H1 (cell line): Measurements from ENCODE around the gene SLC23A2. TPM values are rescaled to one million over a fixed set of nuclear protein-coding genes. Genes with fewer than 3 reads are reported as not detected.

Experiments
- CTCF ChIA-PET: fragments of 300-600 bp; sonication (Branson Sonifier 250); formaldehyde crosslinking; loops from one replicate; lab custom pipeline; 2021; ENCODE audit not compliant: partially characterized antibody; lab: Charles Lee
- POLR2A ChIA-PET: fragments of 300-600 bp; sonication (Branson Sonifier 250); formaldehyde crosslinking; loops from one replicate; lab custom pipeline; 2021; ENCODE audit warnings: inconsistent platforms; ENCODE audit not compliant: partially characterized antibody; lab: Charles Lee
- DNase-seq, 2 experiments: peaks; one replicate each; pipeline versions ENCODE4 v3.0.0 to v3.0.0-alpha.2; 2010 to 2022; ENCODE audit warnings: low spot score in 2 of 2, low read depth in 1 of 2, mixed read lengths in 1 of 2
- FAIRE-seq: peaks from 2 replicates; lab custom pipeline; 2011; peaks lifted over from hg19 to GRCh38; lab: Jason Lieb, UNC
- H2AFZ ChIP-seq: 2 replicates; pipeline ENCODE4 v1.8.1; 2012; ENCODE audit warnings: low read length, inconsistent platforms
- H2AK5ac ChIP-seq: 2 replicates; pipeline ENCODE4 v1.6.1; 2013; ENCODE audit warnings: low read depth, low read length
- H2BK120ac ChIP-seq: replicated peaks from 2 replicates; pipeline ENCODE3; 2013; ENCODE audit warnings: low read depth, low read length, inconsistent platforms
- H2BK12ac ChIP-seq: 2 replicates; pipeline ENCODE4 v1.6.1; 2013; ENCODE audit warnings: low read depth, low read length
- H2BK15ac ChIP-seq: 2 replicates; pipeline ENCODE4 v1.6.1; 2013; ENCODE audit warnings: low read length
- H2BK20ac ChIP-seq: 2 replicates; pipeline ENCODE4 v1.6.1; 2013; ENCODE audit warnings: low read length
- H2BK5ac ChIP-seq: 2 replicates; pipeline ENCODE4 v1.6.1; 2013; ENCODE audit warnings: low read depth, low read length
- H3K14ac ChIP-seq: 2 replicates; pipeline ENCODE4 v1.6.1; 2013; ENCODE audit warnings: inconsistent platforms; ENCODE audit not compliant: insufficient read length
- H3K18ac ChIP-seq: 2 replicates; pipeline ENCODE4 v1.6.1; 2013; ENCODE audit warnings: low read length; ENCODE audit errors: extremely low read depth
- H3K23ac ChIP-seq: 2 replicates; pipeline ENCODE4 v1.6.1; 2013; ENCODE audit warnings: inconsistent platforms; ENCODE audit not compliant: insufficient read length
- H3K23me2 ChIP-seq: 2 replicates; pipeline ENCODE4 v1.6.1; 2013; ENCODE audit warnings: low read depth, low read length
- H3K27ac ChIP-seq: 2 replicates; pipeline ENCODE4 v1.6.1; 2011; ENCODE audit warnings: low read depth, low read length, inconsistent platforms
- H3K27me3 ChIP-seq, 4 experiments: replicated peaks in 1 of 4; 1 replicate in 1 of 4; 2 replicates in 3 of 4; pipeline versions ENCODE4 v1.6.1 to v1.8.1; 2011 to 2013; ENCODE audit warnings: low read length in 3 of 4, mild to moderate bottlenecking in 3 of 4, inconsistent platforms in 2 of 4, mixed read lengths in 2 of 4, moderate library complexity in 1 of 4; ENCODE audit not compliant: control insufficient read depth in 3 of 4, insufficient read depth in 3 of 4; ENCODE audit errors: extremely low read depth in 1 of 4
- H3K36me3 ChIP-seq, 4 experiments: 2 replicates each; pipeline versions ENCODE4 v1.6.1 to v1.8.1; 2011 to 2013; ENCODE audit warnings: mild to moderate bottlenecking in 4 of 4, low read length in 3 of 4, moderate library complexity in 2 of 4, control low read depth in 1 of 4, inconsistent platforms in 1 of 4; ENCODE audit not compliant: insufficient read depth in 4 of 4, control insufficient read depth in 2 of 4
- H3K4ac ChIP-seq: replicated peaks from 2 replicates; pipeline ENCODE3; 2013; ENCODE audit warnings: low read length, low read depth, mixed read lengths, inconsistent platforms; ENCODE audit not compliant: insufficient read length
- H3K4me1 ChIP-seq, 4 experiments: replicated peaks in 1 of 4; 1 replicate in 1 of 4; 2 replicates in 3 of 4; pipeline versions ENCODE4 v1.6.1 to v1.8.1; 2011 to 2013; ENCODE audit warnings: low read length in 3 of 4, inconsistent platforms in 2 of 4, mixed read lengths in 1 of 4; ENCODE audit not compliant: insufficient read depth in 4 of 4, control insufficient read depth in 3 of 4
- H3K4me2 ChIP-seq, 2 experiments: 2 replicates each; pipeline versions ENCODE4 v1.6.1 to v1.8.1; 2011 to 2013; ENCODE audit warnings: low read depth in 2 of 2, low read length in 2 of 2, control low read depth in 1 of 2, inconsistent platforms in 1 of 2, mild to moderate bottlenecking in 1 of 2; ENCODE audit not compliant: insufficient read depth in 1 of 2
- H3K4me3 ChIP-seq, 4 experiments: fragments of 200-600, 300-600 bp in 1 of 4; sonication (generic), shearing (Covaris generic), sonication (Bioruptor Twin) in 1 of 4; 2 replicates each; pipeline versions ENCODE4 v1.5.1 to v1.8.1; 2011 to 2016; ENCODE audit warnings: low read length in 4 of 4, low read depth in 3 of 4, control low read depth in 2 of 4, inconsistent platforms in 2 of 4, mild to moderate bottlenecking in 2 of 4, mixed read lengths in 1 of 4, moderate library complexity in 1 of 4; ENCODE audit not compliant: insufficient read depth in 2 of 4; ENCODE audit errors: extremely low read depth in 1 of 4
- H3K56ac ChIP-seq: replicated peaks from 2 replicates; pipeline ENCODE3; 2013; ENCODE audit warnings: low read depth, mild to moderate bottlenecking, mixed read lengths, low read length, inconsistent platforms; ENCODE audit not compliant: insufficient read length
- H3K79me1 ChIP-seq: 2 replicates; pipeline ENCODE4 v1.6.1; 2013; ENCODE audit warnings: low read depth, low read length, control low read depth
- H3K79me2 ChIP-seq, 2 experiments: 2 replicates each; pipeline versions ENCODE4 v1.6.1 to v1.8.1; 2012 to 2013; ENCODE audit warnings: low read length in 2 of 2, mild to moderate bottlenecking in 2 of 2, inconsistent platforms in 1 of 2; ENCODE audit not compliant: insufficient read depth in 2 of 2, control insufficient read depth in 1 of 2
- H3K9ac ChIP-seq, 4 experiments: replicated peaks in 1 of 4; 1 replicate in 1 of 4; 2 replicates in 3 of 4; pipeline versions ENCODE4 v1.6.1 to v1.8.1; 2011 to 2013; ENCODE audit warnings: low read depth in 3 of 4, low read length in 3 of 4, control low read depth in 2 of 4, mild to moderate bottlenecking in 2 of 4, moderate library complexity in 2 of 4, inconsistent platforms in 1 of 4; ENCODE audit errors: extremely low read depth in 1 of 4
- H3K9me3 ChIP-seq, 2 experiments: 2 replicates each; pipeline versions ENCODE4 v1.6.1 to v1.8.1; 2012 to 2013; ENCODE audit warnings: mild to moderate bottlenecking in 2 of 2, moderate library complexity in 2 of 2, control low read depth in 1 of 2, inconsistent platforms in 1 of 2, low read depth in 1 of 2, low read length in 1 of 2, mixed read lengths in 1 of 2; ENCODE audit not compliant: insufficient read depth in 2 of 2
- H4K20me1 ChIP-seq, 2 experiments: replicated peaks in 1 of 2; 2 replicates each; pipeline versions ENCODE3 to v1.8.1; 2011 to 2013; ENCODE audit warnings: inconsistent platforms in 2 of 2, low read length in 2 of 2, mild to moderate bottlenecking in 1 of 2; ENCODE audit not compliant: insufficient read depth in 2 of 2, control insufficient read depth in 1 of 2
- H4K5ac ChIP-seq: 2 replicates; pipeline ENCODE4 v1.6.1; 2013; ENCODE audit warnings: low read length, low read depth, mixed read lengths, inconsistent platforms; ENCODE audit not compliant: insufficient read length
- H4K8ac ChIP-seq: 2 replicates; pipeline ENCODE4 v1.8.0; 2013; ENCODE audit warnings: mild to moderate bottlenecking, moderate library complexity, low read length, inconsistent platforms; ENCODE audit not compliant: insufficient read depth; ENCODE audit errors: extremely low read depth
- H4K91ac ChIP-seq: replicated peaks from 2 replicates; pipeline ENCODE3; 2013; ENCODE audit warnings: low read length, mixed read lengths, inconsistent platforms; ENCODE audit not compliant: insufficient read length
- BRCA1 ChIP-seq: IDR thresholded peaks from 2 replicates; pipeline ENCODE4 v1.6.1; 2012; ENCODE audit warnings: low read depth, low read length, improper control_type of control experiment
- CHD2 ChIP-seq: IDR thresholded peaks from 2 replicates; pipeline ENCODE4 v1.6.1; 2012; ENCODE audit warnings: low read length, improper control_type of control experiment
- EGR1 ChIP-seq: IDR thresholded peaks from 2 replicates; pipeline ENCODE4 v1.6.1; 2011; ENCODE audit warnings: low read depth, low read length, borderline replicate concordance
- FOSL1 ChIP-seq: IDR thresholded peaks from 2 replicates; pipeline ENCODE4 v1.6.1; 2011; ENCODE audit warnings: mild to moderate bottlenecking, low read depth, low read length, moderate library complexity; ENCODE audit not compliant: insufficient read depth
- POU5F1 ChIP-seq: IDR thresholded peaks from 2 replicates; pipeline ENCODE4 v1.6.1; 2011; ENCODE audit warnings: low read depth, mild to moderate bottlenecking, low read length, moderate library complexity
- RFX5 ChIP-seq: IDR thresholded peaks from 2 replicates; pipeline ENCODE4 v1.6.1; 2011; ENCODE audit warnings: low read depth, low read length, improper control_type of control experiment, borderline replicate concordance
- RXRA ChIP-seq: IDR thresholded peaks from 2 replicates; pipeline ENCODE4 v1.6.1; 2011; ENCODE audit warnings: low read depth, mild to moderate bottlenecking, low read length, moderate library complexity; ENCODE audit not compliant: insufficient read depth
- SIRT6 ChIP-seq: IDR thresholded peaks from one replicate; pipeline ENCODE4 v1.7.1; 2012; ENCODE audit warnings: low read length, inconsistent platforms
- SP1 ChIP-seq: IDR thresholded peaks from 2 replicates; pipeline ENCODE4 v1.6.1; 2011; ENCODE audit warnings: low read depth, low read length
- SP2 ChIP-seq: IDR thresholded peaks from 2 replicates; pipeline ENCODE4 v1.6.1; 2012; ENCODE audit warnings: mild to moderate bottlenecking, low read length, inconsistent platforms
- SP4 ChIP-seq: IDR thresholded peaks from 2 replicates; pipeline ENCODE4 v1.6.1; 2012; ENCODE audit warnings: low read length, inconsistent platforms
- TAF1 ChIP-seq: IDR thresholded peaks from 2 replicates; pipeline ENCODE4 v1.6.1; 2011; ENCODE audit warnings: mild to moderate bottlenecking, low read depth, low read length
- USF2 ChIP-seq: IDR thresholded peaks from 2 replicates; pipeline ENCODE4 v1.6.1; 2011; ENCODE audit warnings: low read length, improper control_type of control experiment
- WGBS, 2 experiments: shearing (Covaris generic) in 1 of 2; methylation state at CpG; one replicate each; pipeline versions ENCODE4 v1.1.6 to v1.1.7; 2013 to 2015; ENCODE audit warnings: low lambda C conversion rate in 2 of 2, mixed read lengths in 2 of 2, inconsistent platforms in 1 of 2, low coverage in 1 of 2, missing lambda C conversion rate in 1 of 2; ENCODE audit not compliant: insufficient replicate concordance in 2 of 2, insufficient coverage in 1 of 2, insufficient read length in 1 of 2; ENCODE audit errors: extremely low coverage in 1 of 2, missing lambda C conversion rate in 1 of 2; 5-methylcytosine and 5-hydroxymethylcytosine counted together
- polyA plus RNA-seq, 7 experiments: library from polyadenylated mRNA; depleted of rRNA in 3 of 7; stranded (reverse) in 5 of 7; unstranded in 2 of 7; fragments of >200 nt in 5 of 7; fragments of 200-250 nt in 2 of 7; gene quantifications; 1 replicate in 5 of 7; 2 replicates in 1 of 7; 4 replicates in 1 of 7; pipeline versions ENCODE4 v1.2.1 to v1.2.3, GENCODE V29; 2011 to 2013; ENCODE audit warnings: missing spikeins in 2 of 7, mixed read lengths in 2 of 7
- total RNA-seq: library from RNA; stranded (reverse); fragmentation: NEBNext Ultra II Directional; extraction: Animal tissue kit (Norgen Biotek cat#: 25700); gene quantifications from 2 replicates; pipeline ENCODE4 v1.2.1, GENCODE V29; 2021
- TF ChIP-seq, protein P1 (sequence below): IDR thresholded peaks from 2 replicates; pipeline ENCODE4 v1.6.1; 2012; ENCODE audit warnings: inconsistent platforms

SLC23A2 gene
- total and polyA plus RNA-seq, 2 of the 8 experiments (the other 6 are each of a cell fraction or from before 2014, with no cell fraction given): 17.0 to 18.6 TPM

DNA sequence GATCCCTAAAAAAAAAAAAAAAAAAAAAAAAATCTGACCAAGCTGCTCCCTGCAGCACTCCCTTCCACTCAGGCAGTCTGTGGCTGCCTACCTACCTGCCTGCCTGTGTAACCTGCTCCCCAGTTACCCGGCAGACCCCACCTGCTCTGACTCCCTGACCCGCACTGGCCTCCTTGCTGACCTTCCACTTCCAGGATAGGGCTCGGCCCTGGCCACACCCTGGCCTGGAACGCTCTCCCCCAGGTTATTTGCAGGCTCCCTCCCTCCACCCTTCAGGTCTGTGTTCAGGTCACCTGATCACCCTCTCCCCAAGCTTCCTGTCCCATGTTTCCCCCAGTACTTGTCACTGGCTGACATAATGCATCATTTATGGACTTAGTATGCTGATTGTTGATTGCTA lies 134.3 kb downstream of the SLC23A2 start:
- peaks cover 0 to 2% of the 10 kb centered on the region in 2 experiments for H4K20me1 ChIP-seq
- H3K79me2 ChIP-seq: no peaks in the 10 kb centered on the region
- H3K14ac ChIP-seq: no peak overlapping the region
- no peak overlapping the region for H2BK120ac ChIP-seq
- no peaks in the 10 kb centered on the region for H3K79me1 ChIP-seq
- no peak overlapping the region for H3K9ac ChIP-seq
- no peaks in the 10 kb centered on the region for H3K4me1 ChIP-seq
- H3K23me2 ChIP-seq: no peaks in the 10 kb centered on the region
- H3K23ac ChIP-seq: no peak overlapping the region
- no peak overlapping the region for H2AK5ac ChIP-seq
- H4K5ac ChIP-seq: no peak overlapping the region
- H3K4me3 ChIP-seq: no peak overlapping the region
- H2BK15ac ChIP-seq: no peak overlapping the region
- no peak overlapping the region for H3K56ac ChIP-seq
- no peak for FAIRE-seq
- H2AFZ ChIP-seq: no peak overlapping the region
- peak overlapping the region; percentile 42 for H4K91ac ChIP-seq
- no peak overlapping the region for H2BK12ac ChIP-seq
- no peaks in the 10 kb centered on the region for H3K9me3 ChIP-seq
- no peak overlapping the region for H3K4me2 ChIP-seq
- H3K18ac ChIP-seq: no peak overlapping the region; the same call in 1 of the 2 replicates
- POLR2A ChIA-PET: interaction anchor here (0.8 kb wide), 1 partner anchor 17 kb away, joined by 3 read pairs; no protein-coding TSS in a partner anchor
- H3K27me3 ChIP-seq: no peaks in the 10 kb centered on the region
- H3K27ac ChIP-seq: no peak overlapping the region
- no peak overlapping the region for H3K4ac ChIP-seq
- WGBS, 2 experiments: 95% methylated on average over 4 of the region's 4 CpGs; no CpG with 5 or more reads in 1 of the 2 experiments
- peaks cover 0 to 5% (median 4%) of the 10 kb centered on the region in 4 experiments; a peak in 5 of 8 replicates for H3K36me3 ChIP-seq
- peak overlapping the region; percentile 16; the same call in 1 of the 2 replicates for H2BK5ac ChIP-seq
- CTCF ChIA-PET: interaction anchor here (0.6 to 0.8 kb wide), 2 partner anchors 38 to 182 kb away, joined by 3 to 4 read pairs; no protein-coding TSS in a partner anchor
- DNase-seq: no peak
- H2BK20ac ChIP-seq: no peak overlapping the region
- no peak overlapping the region for H4K8ac ChIP-seq
- TF ChIP-seq BRCA1 (no peak), SP2 (no peak), SIRT6 (no peak), EGR1 (no peak), RFX5 (no peak), POU5F1 (no peak), USF2 (no peak), SP4 (no peak), FOSL1 (no peak), RXRA (no peak), CHD2 (no peak), TAF1 (no peak), SP1 (no peak)
- TF ChIP-seq, protein P1, sequence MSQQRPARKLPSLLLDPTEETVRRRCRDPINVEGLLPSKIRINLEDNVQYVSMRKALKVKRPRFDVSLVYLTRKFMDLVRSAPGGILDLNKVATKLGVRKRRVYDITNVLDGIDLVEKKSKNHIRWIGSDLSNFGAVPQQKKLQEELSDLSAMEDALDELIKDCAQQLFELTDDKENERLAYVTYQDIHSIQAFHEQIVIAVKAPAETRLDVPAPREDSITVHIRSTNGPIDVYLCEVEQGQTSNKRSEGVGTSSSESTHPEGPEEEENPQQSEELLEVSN: no peak
